Hepatocyte (in vitro differentiated cells): ENCODE data around the gene ASTN2.

ENCODE experiments used
- EZH2 ChIP-seq: fragments of 200-600 bp; sonication (generic); IDR thresholded peaks from 2 replicates; pipeline ENCODE4 v1.6.1; 2016; ENCODE audit warnings: antibody characterized with exemption, mild to moderate bottlenecking, borderline replicate concordance
- EZH2phosphoT487 ChIP-seq: fragments of 200-600 bp; sonication (generic); IDR thresholded peaks from one replicate; pipeline ENCODE4 v1.6.1; 2018; ENCODE audit warnings: antibody characterized with exemption, mild to moderate bottlenecking, low read depth, moderate library complexity; ENCODE audit not compliant: unreplicated experiment, severe bottlenecking
- TF ChIP-seq, protein P1 (sequence below): fragments of 200-600 bp; sonication (generic); IDR thresholded peaks from 2 replicates; pipeline ENCODE4 v1.5.1; 2016; ENCODE audit warnings: antibody characterized with exemption, mild to moderate bottlenecking; ENCODE audit not compliant: poor library complexity

GRCh38 chr9:117088140-117088539 lies 326.7 kb downstream of the ASTN2 start:
- TF ChIP-seq, protein P1, sequence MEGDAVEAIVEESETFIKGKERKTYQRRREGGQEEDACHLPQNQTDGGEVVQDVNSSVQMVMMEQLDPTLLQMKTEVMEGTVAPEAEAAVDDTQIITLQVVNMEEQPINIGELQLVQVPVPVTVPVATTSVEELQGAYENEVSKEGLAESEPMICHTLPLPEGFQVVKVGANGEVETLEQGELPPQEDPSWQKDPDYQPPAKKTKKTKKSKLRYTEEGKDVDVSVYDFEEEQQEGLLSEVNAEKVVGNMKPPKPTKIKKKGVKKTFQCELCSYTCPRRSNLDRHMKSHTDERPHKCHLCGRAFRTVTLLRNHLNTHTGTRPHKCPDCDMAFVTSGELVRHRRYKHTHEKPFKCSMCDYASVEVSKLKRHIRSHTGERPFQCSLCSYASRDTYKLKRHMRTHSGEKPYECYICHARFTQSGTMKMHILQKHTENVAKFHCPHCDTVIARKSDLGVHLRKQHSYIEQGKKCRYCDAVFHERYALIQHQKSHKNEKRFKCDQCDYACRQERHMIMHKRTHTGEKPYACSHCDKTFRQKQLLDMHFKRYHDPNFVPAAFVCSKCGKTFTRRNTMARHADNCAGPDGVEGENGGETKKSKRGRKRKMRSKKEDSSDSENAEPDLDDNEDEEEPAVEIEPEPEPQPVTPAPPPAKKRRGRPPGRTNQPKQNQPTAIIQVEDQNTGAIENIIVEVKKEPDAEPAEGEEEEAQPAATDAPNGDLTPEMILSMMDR, result no peak
- TF ChIP-seq EZH2phosphoT487 (no peak), EZH2 (no peak)
